Lower leg skin (tissue), 3 donors: ENCODE results near the gene ACOXL.

Experiments
- POLR2A ChIP-seq, 2 donors: fragments of 450-650 bp; IDR thresholded peaks; one replicate each; pipeline ENCODE4 v1.6.1; 2016 to 2017; ENCODE audit warnings: antibody characterized with exemption in 2 of 2, mild to moderate bottlenecking in 1 of 2, moderate library complexity in 1 of 2
- TF ChIP-seq, protein P1 (sequence below), 3 donors: fragments of 450-650 bp; IDR thresholded peaks; one replicate each; pipeline ENCODE4 v1.5.1; 2016; ENCODE audit warnings: antibody characterized with exemption in 3 of 3, mild to moderate bottlenecking in 3 of 3, moderate library complexity in 2 of 3

GRCh38 chr2:110748489-110748867 lies 16.1 kb downstream of the ACOXL start:
- TF ChIP-seq, protein P1, sequence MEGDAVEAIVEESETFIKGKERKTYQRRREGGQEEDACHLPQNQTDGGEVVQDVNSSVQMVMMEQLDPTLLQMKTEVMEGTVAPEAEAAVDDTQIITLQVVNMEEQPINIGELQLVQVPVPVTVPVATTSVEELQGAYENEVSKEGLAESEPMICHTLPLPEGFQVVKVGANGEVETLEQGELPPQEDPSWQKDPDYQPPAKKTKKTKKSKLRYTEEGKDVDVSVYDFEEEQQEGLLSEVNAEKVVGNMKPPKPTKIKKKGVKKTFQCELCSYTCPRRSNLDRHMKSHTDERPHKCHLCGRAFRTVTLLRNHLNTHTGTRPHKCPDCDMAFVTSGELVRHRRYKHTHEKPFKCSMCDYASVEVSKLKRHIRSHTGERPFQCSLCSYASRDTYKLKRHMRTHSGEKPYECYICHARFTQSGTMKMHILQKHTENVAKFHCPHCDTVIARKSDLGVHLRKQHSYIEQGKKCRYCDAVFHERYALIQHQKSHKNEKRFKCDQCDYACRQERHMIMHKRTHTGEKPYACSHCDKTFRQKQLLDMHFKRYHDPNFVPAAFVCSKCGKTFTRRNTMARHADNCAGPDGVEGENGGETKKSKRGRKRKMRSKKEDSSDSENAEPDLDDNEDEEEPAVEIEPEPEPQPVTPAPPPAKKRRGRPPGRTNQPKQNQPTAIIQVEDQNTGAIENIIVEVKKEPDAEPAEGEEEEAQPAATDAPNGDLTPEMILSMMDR (IDR thresholded peaks at IDR 0.05), result no peak
- no peak for TF ChIP-seq POLR2A (IDR thresholded peaks at IDR 0.05)
